NB4 (cell line): ENCODE measurements around the gene TNFRSF12A.

Experiments used
- POLR2A ChIP-seq: IDR thresholded peaks from 2 replicates; pipeline ENCODE4 v1.6.1; 2011; ENCODE audit warnings: mild to moderate bottlenecking; ENCODE audit not compliant: insufficient read length; ENCODE audit errors: extremely low read depth
- TF ChIP-seq, protein P1 (sequence below): IDR thresholded peaks from one replicate; pipeline ENCODE4 v1.5.1; 2012; ENCODE audit warnings: low read depth, low read length

DNA sequence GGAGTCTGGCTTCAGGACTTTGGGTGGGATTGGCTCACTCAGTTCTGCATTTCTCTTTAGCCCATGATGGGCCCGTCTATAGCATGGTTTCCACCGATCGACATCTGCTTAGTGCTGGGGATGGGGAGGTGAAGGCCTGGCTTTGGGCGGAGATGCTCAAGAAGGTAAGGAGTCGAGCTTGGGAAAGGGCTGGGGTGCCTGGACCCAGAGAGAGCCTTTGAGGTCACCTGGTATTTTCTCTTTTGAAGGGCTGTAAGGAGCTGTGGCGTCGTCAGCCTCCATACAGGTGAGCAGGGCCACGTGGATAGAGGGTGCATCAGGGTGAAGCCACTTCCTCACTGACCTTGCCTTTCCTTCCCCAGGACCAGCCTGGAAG, 5.8 kb downstream of the TNFRSF12A start:
- TF ChIP-seq, protein P1, sequence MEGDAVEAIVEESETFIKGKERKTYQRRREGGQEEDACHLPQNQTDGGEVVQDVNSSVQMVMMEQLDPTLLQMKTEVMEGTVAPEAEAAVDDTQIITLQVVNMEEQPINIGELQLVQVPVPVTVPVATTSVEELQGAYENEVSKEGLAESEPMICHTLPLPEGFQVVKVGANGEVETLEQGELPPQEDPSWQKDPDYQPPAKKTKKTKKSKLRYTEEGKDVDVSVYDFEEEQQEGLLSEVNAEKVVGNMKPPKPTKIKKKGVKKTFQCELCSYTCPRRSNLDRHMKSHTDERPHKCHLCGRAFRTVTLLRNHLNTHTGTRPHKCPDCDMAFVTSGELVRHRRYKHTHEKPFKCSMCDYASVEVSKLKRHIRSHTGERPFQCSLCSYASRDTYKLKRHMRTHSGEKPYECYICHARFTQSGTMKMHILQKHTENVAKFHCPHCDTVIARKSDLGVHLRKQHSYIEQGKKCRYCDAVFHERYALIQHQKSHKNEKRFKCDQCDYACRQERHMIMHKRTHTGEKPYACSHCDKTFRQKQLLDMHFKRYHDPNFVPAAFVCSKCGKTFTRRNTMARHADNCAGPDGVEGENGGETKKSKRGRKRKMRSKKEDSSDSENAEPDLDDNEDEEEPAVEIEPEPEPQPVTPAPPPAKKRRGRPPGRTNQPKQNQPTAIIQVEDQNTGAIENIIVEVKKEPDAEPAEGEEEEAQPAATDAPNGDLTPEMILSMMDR, result no peak
- no peak for TF ChIP-seq POLR2A
